WI38 (cell line): ENCODE data around the gene TNRC6A.

ENCODE experiments used
- H3K4me3 ChIP-seq: 2 replicates; pipeline ENCODE4 v1.5.1; 2011; ENCODE audit warnings: low read depth, mild to moderate bottlenecking, control low read depth, low read length
- CTCF ChIP-seq: IDR thresholded peaks from 2 replicates; pipeline ENCODE4 v1.5.1; 2012; ENCODE audit warnings: low read depth, mild to moderate bottlenecking, control low read depth, low read length

The TNRC6A gene

DNA sequence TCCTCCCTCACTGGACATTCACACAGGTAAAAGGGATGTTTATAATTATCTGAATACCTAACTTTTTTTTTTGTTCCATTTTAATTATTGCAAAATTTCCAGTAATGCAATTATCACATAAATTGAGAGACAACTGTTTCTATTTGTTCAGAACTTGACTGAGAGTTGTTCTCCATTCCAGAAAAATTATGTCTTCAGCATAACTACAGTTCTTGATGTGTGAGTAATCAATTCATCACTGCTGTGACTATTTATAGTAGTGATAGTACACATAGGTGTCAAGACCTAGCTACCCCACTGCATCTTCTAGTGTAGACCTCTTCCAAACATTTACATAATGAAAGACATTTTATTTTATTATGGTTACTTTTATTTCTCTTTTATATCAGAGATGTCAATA, 5.8 kb upstream of the TNRC6A start:
- TF ChIP-seq CTCF, result no peak
- no peak overlapping the region for H3K4me3 ChIP-seq

- no peak overlapping the region for H3K4me3 ChIP-seq
- TF ChIP-seq CTCF, result no peak
These were observed 1.4 kb upstream of the TNRC6A start for GRCh38 chr16:24728011-24728410.

GRCh38 chr16:24728891-24729242, 584 bp upstream of the TNRC6A start:
- H3K4me3 ChIP-seq, result peak overlapping the region; percentile 88
- no peak for TF ChIP-seq CTCF

DNA sequence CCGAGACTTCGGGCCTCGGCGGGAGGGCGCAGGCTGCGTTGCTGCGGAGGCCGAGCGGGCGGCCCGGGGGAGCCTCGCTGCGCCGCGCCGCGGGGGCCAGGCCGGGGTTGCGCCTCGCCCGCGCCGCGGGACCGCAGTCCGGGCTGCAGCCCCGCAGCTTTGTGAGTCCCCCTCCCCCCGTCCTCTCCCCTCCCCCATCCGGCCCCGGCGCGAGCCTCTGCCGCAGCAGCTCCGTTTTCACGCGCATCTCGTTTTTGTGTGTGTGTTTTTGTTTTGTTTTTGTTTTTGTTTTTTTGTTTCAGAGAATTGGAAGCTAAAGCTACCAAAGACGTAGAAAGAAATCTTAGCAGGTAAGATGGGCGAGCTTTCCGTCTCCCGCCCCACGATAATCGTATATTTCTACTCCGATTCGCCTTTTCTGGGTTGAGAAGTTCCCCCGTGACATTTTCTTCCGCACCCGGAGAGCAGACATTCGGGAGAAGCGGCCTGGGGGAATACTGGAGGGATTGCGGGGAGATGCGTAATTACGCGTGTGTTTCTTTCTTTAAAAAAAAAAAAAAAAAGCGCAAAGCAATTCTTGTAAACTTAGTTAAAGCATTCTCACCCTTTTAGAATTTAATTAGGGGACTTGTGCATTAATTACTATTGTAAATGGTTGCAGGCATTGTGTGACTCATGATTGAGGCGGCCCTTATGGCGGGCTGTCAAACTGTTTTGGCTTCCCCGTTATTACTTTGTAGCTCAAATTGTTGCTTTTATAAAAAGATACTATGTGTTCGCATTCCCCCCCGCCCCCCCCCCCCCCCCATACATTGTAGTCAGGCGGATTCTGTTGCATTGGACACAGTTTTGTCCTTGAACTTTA, 732 bp downstream of the TNRC6A start:
- H3K4me3 ChIP-seq, result peak overlapping the region; percentile 88
- no peak for TF ChIP-seq CTCF

DNA sequence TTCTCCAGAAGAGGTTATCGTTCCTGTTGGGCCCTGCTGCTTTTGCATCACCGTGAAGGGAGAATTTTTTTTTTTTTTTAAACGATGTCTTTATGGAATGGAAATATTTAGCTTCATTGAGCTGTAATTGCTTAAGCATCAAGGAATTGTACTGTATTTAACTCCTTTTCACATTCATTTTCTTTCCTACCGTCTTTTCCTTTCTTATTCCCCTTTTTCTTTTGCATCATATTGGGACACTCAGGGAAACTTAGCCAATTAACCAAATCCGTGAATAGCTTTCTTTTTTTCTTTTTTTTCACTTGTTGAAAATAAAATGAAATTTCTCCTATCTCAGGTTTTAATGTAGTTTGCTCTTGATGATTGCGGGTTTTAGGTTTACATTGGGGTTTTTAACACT, 1.5 kb downstream of the TNRC6A start:
- peak overlapping the region; percentile 88 for H3K4me3 ChIP-seq
- TF ChIP-seq CTCF, result no peak

- H3K4me3 ChIP-seq, result peak overlapping the region; percentile 88; the same call in 1 of the 2 replicates
- no peak for TF ChIP-seq CTCF
These were observed 2.4 kb downstream of the TNRC6A start for GRCh38 chr16:24731722-24732419.

- TF ChIP-seq CTCF, result no peak
- no peak overlapping the region for H3K4me3 ChIP-seq
These were observed 4.9 kb downstream of the TNRC6A start for GRCh38 chr16:24734382-24734781.
